PC-3 (cell line): Measurements from ENCODE around the gene CELA2B.

Source experiments
- EZH2 ChIP-seq: fragments of 300-600 bp; sonication (generic); IDR thresholded peaks from one replicate; pipeline ENCODE4 v1.6.1; 2017; ENCODE audit warnings: antibody characterized with exemption, mild to moderate bottlenecking, low read length; ENCODE audit not compliant: unreplicated experiment
- TF ChIP-seq, protein P1 (sequence below): fragments of 300-600 bp; sonication (generic); conservative IDR thresholded peaks from 2 replicates; pipeline ENCODE4 v1.5.1; 2017; ENCODE audit warnings: antibody characterized with exemption, low read depth, mild to moderate bottlenecking, low read length

DNA sequence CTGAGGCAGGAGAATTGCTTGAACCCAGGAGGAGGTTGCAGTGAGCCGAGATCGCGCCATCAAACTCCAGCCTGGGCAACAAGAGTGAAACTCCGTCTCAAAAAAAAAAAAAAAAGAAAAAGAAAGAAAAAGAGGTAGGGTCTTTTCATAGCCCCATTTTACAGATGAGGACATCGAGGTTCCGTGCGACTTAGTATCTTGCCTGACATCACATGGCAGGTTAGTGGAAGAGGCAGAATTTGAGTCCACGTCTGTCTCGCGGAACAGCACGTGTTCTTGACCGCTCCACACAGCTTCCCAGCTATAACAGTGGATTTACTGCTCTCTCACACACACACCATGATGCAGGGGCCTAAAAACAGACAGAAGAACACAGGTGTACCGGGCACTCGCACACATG is 36.6 kb upstream of the CELA2B start:
- TF ChIP-seq, protein P1, sequence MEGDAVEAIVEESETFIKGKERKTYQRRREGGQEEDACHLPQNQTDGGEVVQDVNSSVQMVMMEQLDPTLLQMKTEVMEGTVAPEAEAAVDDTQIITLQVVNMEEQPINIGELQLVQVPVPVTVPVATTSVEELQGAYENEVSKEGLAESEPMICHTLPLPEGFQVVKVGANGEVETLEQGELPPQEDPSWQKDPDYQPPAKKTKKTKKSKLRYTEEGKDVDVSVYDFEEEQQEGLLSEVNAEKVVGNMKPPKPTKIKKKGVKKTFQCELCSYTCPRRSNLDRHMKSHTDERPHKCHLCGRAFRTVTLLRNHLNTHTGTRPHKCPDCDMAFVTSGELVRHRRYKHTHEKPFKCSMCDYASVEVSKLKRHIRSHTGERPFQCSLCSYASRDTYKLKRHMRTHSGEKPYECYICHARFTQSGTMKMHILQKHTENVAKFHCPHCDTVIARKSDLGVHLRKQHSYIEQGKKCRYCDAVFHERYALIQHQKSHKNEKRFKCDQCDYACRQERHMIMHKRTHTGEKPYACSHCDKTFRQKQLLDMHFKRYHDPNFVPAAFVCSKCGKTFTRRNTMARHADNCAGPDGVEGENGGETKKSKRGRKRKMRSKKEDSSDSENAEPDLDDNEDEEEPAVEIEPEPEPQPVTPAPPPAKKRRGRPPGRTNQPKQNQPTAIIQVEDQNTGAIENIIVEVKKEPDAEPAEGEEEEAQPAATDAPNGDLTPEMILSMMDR, result no peak
- TF ChIP-seq EZH2, result no peak
